ENCODE data around the gene GALNT15.

The GALNT15 gene

GRCh38 chr3:16191591-16191990, 17.1 kb downstream of the GALNT15 start:
- TF ChIP-seq, protein P1, sequence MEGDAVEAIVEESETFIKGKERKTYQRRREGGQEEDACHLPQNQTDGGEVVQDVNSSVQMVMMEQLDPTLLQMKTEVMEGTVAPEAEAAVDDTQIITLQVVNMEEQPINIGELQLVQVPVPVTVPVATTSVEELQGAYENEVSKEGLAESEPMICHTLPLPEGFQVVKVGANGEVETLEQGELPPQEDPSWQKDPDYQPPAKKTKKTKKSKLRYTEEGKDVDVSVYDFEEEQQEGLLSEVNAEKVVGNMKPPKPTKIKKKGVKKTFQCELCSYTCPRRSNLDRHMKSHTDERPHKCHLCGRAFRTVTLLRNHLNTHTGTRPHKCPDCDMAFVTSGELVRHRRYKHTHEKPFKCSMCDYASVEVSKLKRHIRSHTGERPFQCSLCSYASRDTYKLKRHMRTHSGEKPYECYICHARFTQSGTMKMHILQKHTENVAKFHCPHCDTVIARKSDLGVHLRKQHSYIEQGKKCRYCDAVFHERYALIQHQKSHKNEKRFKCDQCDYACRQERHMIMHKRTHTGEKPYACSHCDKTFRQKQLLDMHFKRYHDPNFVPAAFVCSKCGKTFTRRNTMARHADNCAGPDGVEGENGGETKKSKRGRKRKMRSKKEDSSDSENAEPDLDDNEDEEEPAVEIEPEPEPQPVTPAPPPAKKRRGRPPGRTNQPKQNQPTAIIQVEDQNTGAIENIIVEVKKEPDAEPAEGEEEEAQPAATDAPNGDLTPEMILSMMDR (IDR thresholded peaks at IDR 0.05; ENCODE audit: low read depth, low read length, missing control alignments), result no peak
- H3K4me3 ChIP-seq (ENCODE audit: low read depth, low read length), result no peak overlapping the region
- DNase-seq (ENCODE audit: low read depth), result no peak

GRCh38 chr3:16192176-16192811, 17.8 kb downstream of the GALNT15 start:
- H3K4me3 ChIP-seq (ENCODE audit: low read depth, low read length), result no peak overlapping the region
- TF ChIP-seq, protein P1 (IDR thresholded peaks at IDR 0.05; ENCODE audit: low read depth, low read length, missing control alignments), result no peak
- no peak for DNase-seq (ENCODE audit: low read depth)

GRCh38 chr3:16198427-16198826, 23.9 kb downstream of the GALNT15 start:
- TF ChIP-seq, protein P1 (IDR thresholded peaks at IDR 0.05; ENCODE audit: low read depth, low read length, missing control alignments), result no peak
- DNase-seq (ENCODE audit: low read depth), result no peak
- no peak overlapping the region for H3K4me3 ChIP-seq (ENCODE audit: low read depth, low read length)

- no peak for DNase-seq (ENCODE audit: low read depth)
- TF ChIP-seq, protein P1 (IDR thresholded peaks at IDR 0.05; ENCODE audit: low read depth, low read length, missing control alignments), result no peak
- no peak overlapping the region for H3K4me3 ChIP-seq (ENCODE audit: low read depth, low read length)
These were observed 25.3 kb downstream of the GALNT15 start for GRCh38 chr3:16199769-16200168.

GRCh38 chr3:16200411-16200810, 25.9 kb downstream of the GALNT15 start:
- no peak overlapping the region for H3K4me3 ChIP-seq (ENCODE audit: low read depth, low read length)
- TF ChIP-seq, protein P1 (IDR thresholded peaks at IDR 0.05; ENCODE audit: low read depth, low read length, missing control alignments), result no peak
- DNase-seq (ENCODE audit: low read depth), result no peak

DNA sequence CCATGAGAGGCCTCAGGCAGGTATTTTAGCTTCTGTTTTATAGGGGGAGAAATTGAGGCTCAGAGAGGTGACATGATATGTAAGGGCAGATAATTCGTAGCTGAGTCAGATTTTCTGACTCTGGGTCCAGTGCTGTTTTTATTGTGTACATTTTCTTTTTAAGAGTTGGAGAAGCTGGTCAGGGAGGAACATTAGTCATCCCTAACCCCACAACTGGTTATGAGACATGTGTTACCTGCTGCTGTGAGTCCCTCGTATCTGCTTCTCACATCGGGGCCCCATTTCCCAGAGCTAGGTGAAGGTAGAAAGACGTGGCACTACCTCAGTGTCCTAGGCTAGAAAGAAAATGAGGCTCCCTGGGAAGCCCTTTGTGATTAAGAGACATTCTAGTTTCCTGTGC, 28.6 kb downstream of the GALNT15 start:
- H3K4me3 ChIP-seq (ENCODE audit: low read depth, low read length), result no peak overlapping the region
- DNase-seq (ENCODE audit: low read depth), result no peak
- TF ChIP-seq, protein P1 (IDR thresholded peaks at IDR 0.05; ENCODE audit: low read depth, low read length, missing control alignments), result no peak

Data from GM12864 (cell line).